GM23338 (cell line): ENCODE measurements around the gene DNAI1.

ENCODE experiments used
- CTCF ChIP-seq, 2 experiments: fragments of 200-600 bp in 1 of 2; sonication (generic) in 1 of 2; conservative IDR thresholded peaks; 2 replicates each; pipeline versions ENCODE4 v1.5.1 to v1.6.1; 2016 to 2017; ENCODE audit warnings: antibody characterized with exemption in 2 of 2, low read depth in 2 of 2, mild to moderate bottlenecking in 2 of 2, moderate library complexity in 1 of 2
- ETS1 ChIP-seq: IDR thresholded peaks from 2 replicates; pipeline ENCODE4 v1.6.1; 2016; ENCODE audit warnings: antibody characterized with exemption
- EZH2 ChIP-seq: fragments of 200-600 bp; sonication (generic); IDR thresholded peaks from one replicate; pipeline ENCODE4 v1.8.0; 2017; ENCODE audit warnings: antibody characterized with exemption, mild to moderate bottlenecking, low read depth; ENCODE audit not compliant: unreplicated experiment
- EZH2phosphoT487 ChIP-seq: fragments of 200-600 bp; sonication (generic); IDR thresholded peaks from one replicate; pipeline ENCODE4 v1.8.1; 2018; ENCODE audit warnings: antibody characterized with exemption; ENCODE audit not compliant: unreplicated experiment
- JUNB ChIP-seq: IDR thresholded peaks from one replicate; pipeline ENCODE4 v1.6.1; 2016; ENCODE audit warnings: antibody characterized with exemption; ENCODE audit not compliant: unreplicated experiment
- POLR2AphosphoS5 ChIP-seq: IDR thresholded peaks from 2 replicates; pipeline ENCODE4 v1.6.1; 2016; ENCODE audit warnings: antibody characterized with exemption, low read depth
- REST ChIP-seq: IDR thresholded peaks from one replicate; pipeline ENCODE4 v1.6.1; 2018; ENCODE audit warnings: antibody characterized with exemption; ENCODE audit not compliant: unreplicated experiment
- STAT1 ChIP-seq: IDR thresholded peaks from one replicate; pipeline ENCODE4 v1.6.1; 2016; ENCODE audit warnings: antibody characterized with exemption; ENCODE audit not compliant: unreplicated experiment
- ZNF114 ChIP-seq: fragments of 250-450 bp; sonication (Bioruptor Pico); IDR thresholded peaks from 2 replicates; pipeline ENCODE4 v1.5.0; 2020; ENCODE audit warnings: mild to moderate bottlenecking, moderate library complexity
- ZNF331 ChIP-seq: fragments of 250-450 bp; sonication (Bioruptor Pico); IDR thresholded peaks from 2 replicates; pipeline ENCODE4 v1.5.0; 2020; ENCODE audit warnings: low read depth, mild to moderate bottlenecking, moderate library complexity
- ZNF462 ChIP-seq: fragments of 250-450 bp; sonication (Bioruptor Pico); IDR thresholded peaks from 2 replicates; pipeline ENCODE4 v1.5.0; 2020; ENCODE audit warnings: mild to moderate bottlenecking, moderate library complexity

- TF ChIP-seq CTCF (conservative IDR thresholded peaks at IDR 0.05; ENCODE audit: low read depth in 2 of 2) (peak; percentile 93 to 94), ETS1 (no peak), POLR2AphosphoS5 (no peak), EZH2phosphoT487 (no peak), EZH2 (no peak), REST (no peak), ZNF114 (CRISPR knock-in tag) (no peak), JUNB (no peak), ZNF331 (CRISPR knock-in tag) (no peak), ZNF462 (CRISPR knock-in tag) (no peak), STAT1 (no peak)
Measured at GRCh38 chr9:34437006-34437925, 21.3 kb upstream of the DNAI1 start.
